Measurements from ENCODE around the gene CTSW. TPM values are rescaled to one million over a fixed set of nuclear protein-coding genes. Genes with fewer than 3 reads are reported as not detected.

Gene CTSW
- not detected in 2 replicates for total RNA-seq

DNA sequence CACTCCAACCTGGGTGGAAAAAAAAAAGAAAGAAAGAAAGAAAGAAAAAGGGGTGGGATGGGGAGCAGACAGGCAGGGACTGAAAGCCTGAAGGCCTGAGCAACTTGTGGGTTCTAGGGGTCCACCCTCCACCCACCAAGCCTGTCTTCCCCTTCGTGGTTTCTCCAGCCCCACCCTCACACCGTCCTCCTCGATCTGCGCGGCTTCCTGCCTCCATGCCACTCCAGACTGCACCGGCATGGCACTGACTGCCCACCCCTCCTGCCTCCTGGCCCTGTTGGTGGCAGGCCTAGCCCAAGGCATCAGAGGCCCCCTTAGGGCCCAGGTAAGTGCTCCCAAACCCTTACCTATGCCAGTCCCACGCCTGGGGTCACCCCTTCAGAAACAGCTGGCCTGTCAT lies at the start of gene CTSW:
Gene CTSW, plus strand, starts transcription at position 221 of the 400 bp plus-strand sequence. Its CDS starts 18 bp downstream, at position 239.

GRCh38 chr11:65833297-65834030 lies 46.2 kb upstream of the CTSW start, which contains the start of gene SNX32:
TSS of gene SNX32 (plus strand) at chr11:65833963. CDS start at chr11:65834066, 103 bp downstream.

DNA sequence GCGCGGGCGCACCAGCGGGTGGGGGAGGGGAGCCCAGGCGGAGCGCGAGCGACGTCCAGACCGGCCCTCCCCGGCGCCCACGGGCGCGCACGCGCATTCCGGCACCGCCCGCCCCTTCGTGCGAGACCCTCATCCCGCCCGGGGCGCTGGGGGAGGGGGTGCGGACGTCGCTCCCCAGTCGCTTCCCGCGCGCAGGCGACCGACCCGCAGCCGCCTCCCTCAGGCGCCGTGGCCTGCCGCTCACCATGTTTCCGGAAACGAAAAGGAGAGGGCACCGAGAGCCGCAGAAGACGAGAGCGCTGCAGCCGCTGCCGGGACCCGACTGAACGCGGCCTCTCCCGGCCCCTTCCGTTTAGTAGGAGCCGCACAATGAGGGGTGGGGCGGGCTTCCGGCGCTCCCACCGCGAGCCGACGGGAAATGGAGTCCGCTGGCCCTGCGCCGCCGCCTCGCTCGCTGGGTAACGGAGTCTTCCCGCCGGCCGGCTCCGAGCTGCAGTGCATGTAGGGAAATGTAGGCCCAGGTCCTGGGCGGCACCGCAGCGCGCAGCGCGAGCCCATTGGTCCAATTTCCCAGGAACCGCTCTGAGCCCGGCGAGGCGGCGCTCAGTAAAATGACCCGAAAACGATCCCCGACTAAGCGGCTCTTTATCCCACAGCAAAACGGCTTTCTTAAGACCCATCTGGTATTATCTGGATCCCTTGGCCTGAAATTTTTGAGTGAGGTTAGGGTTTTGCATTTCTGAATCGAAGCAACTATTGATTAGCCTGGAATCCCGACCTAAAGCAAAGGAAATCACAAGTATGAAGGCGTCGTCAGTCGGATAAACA lies 21.6 kb upstream of the CTSW start, which contains the start of gene CFL1:
Gene CFL1, minus strand, starts transcription at position 328 of the 828 bp plus-strand sequence. Its CDS starts 81 bp downstream, at position 247.

GRCh38 chr11:65860278-65861164 lies 19.1 kb upstream of the CTSW start, which contains the start of gene MUS81:
TSS of gene MUS81 (plus strand) at chr11:65860433. CDS start at chr11:65860754, 321 bp downstream.

GRCh38 chr11:65872586-65873317 lies 6.9 kb upstream of the CTSW start, which contains the start of gene EFEMP2:
TSS of gene EFEMP2 (minus strand) at chr11:65872800. CDS start at chr11:65872354, 446 bp downstream.

GRCh38 chr11:65888163-65888814 lies 8.7 kb downstream of the CTSW start, which contains the start of gene FIBP:
TSS of gene FIBP (minus strand) at chr11:65888471. CDS start at chr11:65888418, 53 bp downstream.

GRCh38 chr11:65890324-65891218 lies 10.9 kb downstream of the CTSW start, which contains the start of gene CCDC85B:
TSS of gene CCDC85B (plus strand) at chr11:65890673. CDS start at chr11:65890784, 111 bp downstream.

DNA sequence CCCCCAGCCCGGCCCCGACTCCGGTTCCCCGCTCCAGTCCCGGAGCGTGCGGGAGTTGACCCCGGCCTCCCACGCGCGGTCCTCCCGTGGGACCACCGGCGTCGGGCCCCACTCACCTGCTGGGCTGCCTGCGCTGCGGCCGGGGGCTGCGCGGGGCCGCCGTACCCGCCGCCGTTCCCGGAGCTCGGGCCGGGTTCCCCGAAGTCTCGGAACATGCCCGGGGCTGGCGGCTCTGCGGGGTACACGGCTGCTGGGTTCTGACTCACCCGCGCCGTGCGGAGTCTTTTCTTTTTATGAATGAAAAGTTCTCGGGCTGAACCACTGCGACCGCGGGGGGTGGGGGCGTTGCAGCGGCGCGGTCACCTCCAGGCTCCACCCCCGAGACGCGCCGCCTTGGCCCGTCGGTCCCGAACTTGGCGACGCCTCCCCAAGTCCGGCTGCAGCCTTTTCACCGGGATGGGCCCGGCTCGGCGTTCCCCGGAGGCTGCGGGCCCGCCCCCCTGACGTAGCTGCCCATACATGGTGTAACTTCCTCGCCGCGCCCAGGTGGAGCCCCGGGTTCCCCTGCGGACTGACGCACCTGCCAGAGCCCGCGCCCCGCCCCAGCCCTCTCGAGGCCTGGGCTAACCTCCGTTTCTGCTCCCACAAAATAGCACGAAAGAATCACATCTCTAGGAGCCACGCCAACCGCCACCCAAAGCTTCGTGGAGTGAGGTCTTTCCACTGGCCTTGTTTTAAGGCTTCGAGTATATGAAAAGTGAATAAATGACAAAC lies 20.7 kb downstream of the CTSW start, which contains the start of gene FOSL1:
Gene FOSL1, minus strand, starts transcription at position 264 of the 774 bp plus-strand sequence. Its CDS starts 49 bp downstream, at position 215.

GRCh38 chr11:65918211-65919140 lies 38.8 kb downstream of the CTSW start, which contains the start of gene C11orf68:
TSS of gene C11orf68 (minus strand) at chr11:65919062. CDS start at chr11:65919031, 31 bp downstream.

GRCh38 chr11:65919141-65919572 lies 39.5 kb downstream of the CTSW start, which contains the start of gene DRAP1:
TSS of gene DRAP1 (plus strand) at chr11:65919426. CDS start at chr11:65919502, 76 bp downstream.

Other genes starting within 250 kb of the CTSW start
- gene SIPA1, start 241.7 kb upstream of the CTSW start, total RNA-seq: 10.1 and 19.9 TPM in 2 replicates
- gene RELA, start 216.9 kb upstream of the CTSW start, total RNA-seq: 12.7 and 22.6 TPM in 2 replicates
- 33.5 and 36.6 TPM in 2 replicates for gene KAT5, start 167.6 kb upstream of the CTSW start, total RNA-seq
- 33.0 and 59.0 TPM in 2 replicates for gene RNASEH2C, start 159.0 kb upstream of the CTSW start, total RNA-seq
- gene AP5B1, start 98.9 kb upstream of the CTSW start, total RNA-seq: 7.7 and 8.5 TPM in 2 replicates
- under 0.01 TPM in 1 of 2 replicates, not detected in the other for gene OVOL1, start 92.8 kb upstream of the CTSW start, total RNA-seq
- gene SNX32, start 45.9 kb upstream of the CTSW start, total RNA-seq: 0.38 and 2.5 TPM in 2 replicates
- 677 and 1,304 TPM in 2 replicates for gene CFL1, start 21.7 kb upstream of the CTSW start, total RNA-seq
- 45.4 and 48.7 TPM in 2 replicates for gene MUS81, start 19.4 kb upstream of the CTSW start, total RNA-seq
- gene EFEMP2, start 7.0 kb upstream of the CTSW start, total RNA-seq: 44.9 and 71.0 TPM in 2 replicates
- 128 and 212 TPM in 2 replicates for gene FIBP, start 8.6 kb downstream of the CTSW start, total RNA-seq
- gene CCDC85B, start 10.8 kb downstream of the CTSW start, total RNA-seq: 80.3 and 108 TPM in 2 replicates
- gene FOSL1, start 20.6 kb downstream of the CTSW start, total RNA-seq: 17.5 and 28.6 TPM in 2 replicates
- 17.1 and 21.1 TPM in 2 replicates for gene C11orf68, start 39.2 kb downstream of the CTSW start, total RNA-seq
- gene DRAP1, start 39.6 kb downstream of the CTSW start, total RNA-seq: 130 and 436 TPM in 2 replicates
- gene TSGA10IP, start 65.6 kb downstream of the CTSW start, total RNA-seq: not detected in 2 replicates
- gene SART1, start 81.9 kb downstream of the CTSW start, total RNA-seq: 28.5 and 63.6 TPM in 2 replicates
- 26.8 and 40.8 TPM in 2 replicates for gene EIF1AD, start 122.3 kb downstream of the CTSW start, total RNA-seq
- 10.7 and 54.1 TPM in 2 replicates for gene BANF1, start 122.7 kb downstream of the CTSW start, total RNA-seq
- 0.38 and 0.56 TPM in 2 replicates for gene CST6, start 132.2 kb downstream of the CTSW start, total RNA-seq
- under 0.01 and 0.19 TPM in 2 replicates for gene CATSPER1, start 146.6 kb downstream of the CTSW start, total RNA-seq
- not detected in 2 replicates for gene GAL3ST3, start 169.3 kb downstream of the CTSW start, total RNA-seq
- 141 and 205 TPM in 2 replicates for gene SF3B2, start 172.5 kb downstream of the CTSW start, total RNA-seq
- gene PACS1, start 190.4 kb downstream of the CTSW start, total RNA-seq: 21.1 and 33.0 TPM in 2 replicates

Data from regular cardiac myocyte (primary cell).